ENCODE results near the gene PTCHD4.

Gene PTCHD4

DNA sequence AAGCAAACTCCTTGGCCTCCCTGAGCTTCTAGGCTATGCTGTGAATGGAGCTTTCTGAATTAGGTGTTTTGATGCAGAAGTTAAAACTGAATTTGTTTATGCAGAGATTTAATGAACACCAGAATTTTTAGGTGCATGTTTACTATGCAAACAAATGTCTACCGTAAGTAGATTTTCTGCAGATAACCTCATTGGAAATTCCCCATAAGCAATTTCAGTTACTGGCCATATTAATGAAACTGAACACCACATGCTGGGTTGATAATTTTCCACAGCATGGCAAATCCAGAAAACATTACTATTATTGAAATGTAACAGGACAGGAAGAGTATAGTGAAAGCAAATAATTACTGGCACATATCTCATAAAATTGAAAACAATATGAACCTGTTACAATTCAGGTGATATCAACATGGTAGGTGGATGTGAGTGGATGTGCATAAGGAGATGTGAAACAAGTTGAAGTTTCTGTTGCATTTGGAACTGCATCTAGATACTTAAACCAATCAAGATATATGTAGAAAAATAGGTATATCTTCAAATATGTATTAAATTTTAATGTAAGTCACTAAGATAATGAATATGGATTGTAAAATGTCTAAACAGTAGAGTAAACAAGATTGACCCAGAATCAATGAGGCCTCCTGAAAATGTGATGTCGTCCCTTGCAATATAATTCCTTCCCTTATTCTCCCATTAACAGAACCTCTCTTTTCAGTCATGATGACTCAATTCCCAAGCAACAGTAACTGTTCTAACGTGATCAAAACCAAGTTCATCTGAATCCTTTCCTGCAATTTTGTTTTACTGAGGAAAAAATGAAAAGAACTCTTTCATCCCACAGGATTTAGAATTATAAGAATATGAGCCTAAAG, 11.0 kb downstream of the PTCHD4 start:
- DNase-seq (ENCODE audit: low spot score) = no peak

DNA sequence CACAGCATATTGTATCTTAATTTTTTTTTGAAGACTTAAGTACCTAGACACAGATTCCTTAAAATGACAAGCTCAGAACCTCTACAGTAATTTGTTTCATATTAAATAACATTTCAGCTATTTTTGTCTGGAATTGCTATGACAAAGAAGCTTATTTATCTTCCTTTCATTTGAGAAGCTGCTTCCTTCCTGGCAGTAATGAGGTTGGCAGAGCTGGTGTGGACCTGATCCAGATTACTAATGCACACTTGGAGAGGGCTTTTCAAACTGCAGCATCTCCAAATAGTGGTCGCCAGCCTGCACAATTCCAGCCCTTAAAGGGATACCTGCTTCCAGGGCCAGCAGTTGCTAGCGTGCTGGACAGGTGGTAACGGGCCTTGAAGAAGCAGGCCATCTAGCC, 12.1 kb downstream of the PTCHD4 start:
- no peak for DNase-seq (ENCODE audit: low spot score)

DNA sequence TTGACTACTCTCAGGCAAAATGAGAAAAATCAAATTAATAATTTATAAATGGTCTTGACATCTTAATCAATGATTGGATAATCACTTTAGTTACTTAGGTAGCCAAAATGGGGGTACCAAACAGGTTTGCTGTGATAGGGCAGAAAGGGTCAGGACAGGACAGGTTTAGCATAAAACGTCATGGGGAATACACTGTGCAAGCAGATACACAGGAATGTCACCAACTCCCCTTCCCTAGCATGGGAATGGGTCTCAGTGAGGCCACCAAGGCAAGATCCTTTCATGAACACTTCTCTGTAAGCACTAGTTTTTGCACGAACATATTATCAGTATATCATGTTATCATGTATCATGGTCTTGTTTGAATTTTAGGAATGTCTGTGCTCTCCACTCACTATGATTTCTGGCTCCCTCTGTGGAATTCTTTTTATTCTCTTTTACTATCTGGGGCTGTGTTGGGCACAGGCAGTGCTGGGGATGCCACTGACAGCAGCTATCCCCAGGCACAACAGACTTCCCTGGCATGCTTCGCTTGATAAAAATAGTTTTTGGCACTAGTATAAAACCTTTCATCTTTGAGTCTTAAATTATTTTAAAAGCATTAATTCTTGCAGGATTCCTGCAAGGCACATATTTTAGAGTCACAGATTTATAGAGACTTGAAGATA, 18.3 kb downstream of the PTCHD4 start:
- no peak for DNase-seq (ENCODE audit: low spot score)

DNA sequence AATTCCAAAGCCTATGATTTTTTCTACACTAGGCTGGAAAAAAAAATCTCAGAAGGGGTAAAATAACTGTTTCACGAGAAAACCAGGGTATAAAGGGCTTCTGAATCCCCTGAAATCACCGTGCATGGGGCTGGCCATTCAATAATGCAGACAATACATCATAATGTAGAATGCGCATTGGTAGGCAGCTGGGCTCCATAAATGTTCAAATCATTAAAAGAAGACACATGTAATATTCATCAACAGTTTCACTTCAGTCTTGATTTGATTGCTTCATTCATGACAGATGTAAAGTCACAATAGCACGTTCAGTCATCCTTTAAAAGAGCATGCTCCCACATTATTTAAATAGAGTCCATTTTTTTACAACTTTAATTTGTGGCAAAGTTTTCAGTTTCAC, 20.5 kb downstream of the PTCHD4 start:
- DNase-seq (ENCODE audit: low spot score) = no peak

DNA sequence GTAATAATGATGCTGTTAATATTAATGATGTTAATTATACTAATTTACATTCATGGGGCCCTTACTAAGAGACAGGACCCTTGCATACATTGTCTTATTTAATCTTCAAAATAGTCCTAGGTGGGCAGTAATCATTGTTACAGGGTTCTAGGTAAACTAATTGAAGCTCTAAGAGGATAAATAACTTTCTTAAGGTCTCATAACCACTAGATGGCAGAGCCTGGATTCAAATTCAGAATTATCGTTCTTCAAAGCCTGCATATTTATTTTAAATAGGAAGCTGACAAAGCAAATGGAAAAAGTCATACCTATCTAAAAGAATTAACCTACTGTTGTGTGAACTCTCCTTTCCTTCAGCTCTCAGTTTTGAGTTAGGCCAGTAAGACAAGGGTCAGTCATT, 23.5 kb downstream of the PTCHD4 start:
- DNase-seq (ENCODE audit: low spot score) = no peak

DNA sequence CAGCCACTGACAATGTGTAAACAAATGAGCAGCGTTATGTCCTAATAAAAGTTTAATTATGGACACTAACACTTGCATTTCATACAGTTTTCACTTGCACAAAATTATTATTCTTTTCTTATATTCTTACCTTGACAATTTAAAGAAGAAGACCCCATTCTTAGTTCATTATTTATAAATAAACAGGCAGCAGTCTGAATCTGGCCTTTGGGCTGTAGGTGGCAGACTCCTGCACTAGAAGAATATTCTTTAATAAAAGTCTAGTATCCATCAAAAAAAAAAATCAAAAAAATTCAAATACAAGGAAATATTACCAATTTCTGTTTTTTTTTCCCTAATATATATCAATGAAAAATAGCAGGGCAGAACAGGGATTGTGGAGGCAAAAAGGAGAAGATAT, 24.8 kb downstream of the PTCHD4 start:
- no peak for DNase-seq (ENCODE audit: low spot score)

DNA sequence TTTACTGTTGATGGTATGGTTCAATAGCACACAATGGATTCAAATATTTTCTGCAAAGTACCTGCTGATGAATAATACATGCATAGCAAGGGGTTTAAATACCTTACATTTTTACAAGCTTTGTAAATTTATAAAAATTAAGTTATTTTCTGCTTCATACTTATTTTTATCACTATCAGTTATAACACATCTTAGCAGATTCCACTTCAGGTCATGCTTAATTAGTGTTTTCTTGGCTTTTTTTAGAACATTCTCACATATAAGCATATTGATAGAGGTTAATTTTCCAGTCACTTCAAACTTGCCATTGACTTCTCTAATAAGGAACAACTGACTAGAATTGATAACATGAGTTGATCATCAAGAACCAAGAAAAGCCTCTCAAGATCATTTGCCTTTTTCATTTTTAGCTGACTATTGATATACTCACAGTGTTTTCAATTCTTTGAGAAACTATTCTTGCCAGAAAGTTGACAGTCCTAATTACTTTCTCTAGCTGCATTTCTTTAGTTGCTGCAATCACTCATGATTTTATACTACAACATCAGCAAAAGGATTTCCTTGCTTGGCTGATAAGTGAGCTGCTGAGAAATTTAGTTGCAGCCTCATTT, 25.8 kb downstream of the PTCHD4 start:
- no peak for DNase-seq (ENCODE audit: low spot score)

DNA sequence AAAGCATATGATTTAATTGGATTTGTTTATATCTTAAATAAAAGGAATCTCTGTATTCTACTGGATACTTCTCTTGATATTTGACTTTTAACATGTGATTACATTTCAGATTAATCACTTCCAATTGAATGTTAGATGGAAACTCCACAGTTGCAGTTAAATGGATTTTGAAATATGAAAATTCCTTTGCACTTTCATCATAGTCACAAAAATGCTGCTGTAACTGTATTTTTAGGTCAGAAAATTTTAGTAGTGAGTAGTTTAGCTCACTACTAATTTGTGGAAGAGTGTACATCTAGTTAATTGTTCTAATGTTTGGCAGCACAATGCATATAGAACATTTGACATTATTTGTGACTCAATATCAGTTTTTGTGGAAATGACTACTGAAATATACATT, 26.8 kb downstream of the PTCHD4 start:
- DNase-seq (ENCODE audit: low spot score) = no peak

DNA sequence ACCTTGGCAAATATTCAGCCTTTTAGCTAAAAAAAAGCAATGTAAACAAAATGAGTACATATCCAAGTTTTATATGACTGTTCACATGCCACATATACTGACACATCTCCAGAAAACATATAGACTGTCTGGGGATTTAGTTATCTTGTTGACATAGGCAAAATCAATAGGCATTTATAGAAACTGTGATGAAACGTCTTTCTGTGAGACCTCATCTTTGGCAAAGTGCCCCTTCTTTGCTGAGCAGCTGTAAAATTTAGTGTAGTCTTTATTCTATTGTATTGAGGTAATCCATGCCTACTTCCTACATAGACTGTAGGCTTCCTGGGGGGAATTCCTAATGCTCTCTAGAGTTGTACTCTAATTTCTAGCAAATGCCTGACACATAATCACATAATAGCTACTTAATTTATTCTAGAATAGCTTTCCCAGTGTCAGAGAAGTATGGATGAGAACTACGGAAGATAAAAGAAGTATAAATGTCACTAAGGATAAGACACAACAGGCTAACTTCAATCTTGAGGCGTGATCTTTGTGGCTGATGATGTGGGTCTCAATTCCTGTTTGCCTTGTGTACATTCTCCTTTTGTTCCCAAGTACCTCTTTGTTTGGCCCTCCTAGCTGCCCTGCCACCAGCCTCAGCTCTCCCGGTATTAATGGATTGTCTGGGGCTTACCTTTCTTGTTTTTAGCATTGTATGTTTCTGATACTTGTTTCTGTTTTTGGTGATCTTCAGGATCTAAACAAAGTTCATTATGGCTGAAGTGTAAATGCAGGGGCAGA, 30.6 kb downstream of the PTCHD4 start:
- no peak for DNase-seq (ENCODE audit: low spot score)

DNA sequence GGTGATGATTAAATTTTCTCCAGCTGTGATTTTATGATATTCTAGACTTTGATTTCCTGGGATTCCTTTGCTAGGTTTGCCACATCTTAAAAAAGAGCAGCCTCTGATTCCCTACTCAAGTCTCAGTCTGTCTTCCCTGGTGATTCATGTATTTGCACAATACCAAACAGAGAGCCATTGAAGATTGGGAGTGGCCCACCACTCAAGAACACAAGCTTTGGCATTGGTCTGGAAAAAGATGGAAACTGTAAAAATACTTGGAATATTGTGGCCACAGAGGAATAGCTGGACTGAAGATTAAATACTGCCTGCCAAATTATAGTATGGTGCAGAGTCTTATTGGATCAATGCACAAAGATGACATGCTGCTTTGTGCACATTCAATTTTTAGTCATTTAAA, 32.9 kb downstream of the PTCHD4 start:
- no peak for DNase-seq (ENCODE audit: low spot score)

DNA sequence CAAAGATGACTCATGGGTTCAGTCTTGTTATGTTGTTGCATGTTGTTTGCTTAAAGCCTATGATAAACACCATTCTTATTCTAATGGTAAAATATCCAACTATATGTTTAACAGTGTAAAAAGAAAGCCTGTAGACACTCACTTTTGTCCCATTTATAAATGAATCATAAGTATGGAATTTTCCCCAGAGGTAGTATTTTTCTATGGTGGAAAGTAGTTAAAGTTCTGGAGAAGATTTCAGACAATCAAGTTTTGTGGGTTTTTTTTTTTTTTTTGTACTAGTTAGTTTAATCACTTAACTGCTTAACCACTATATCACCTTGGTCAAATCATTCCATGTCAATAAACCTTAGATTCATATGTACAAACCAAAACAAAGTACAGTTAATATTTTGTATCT, 35.8 kb downstream of the PTCHD4 start:
- DNase-seq (ENCODE audit: low spot score) = no peak

DNA sequence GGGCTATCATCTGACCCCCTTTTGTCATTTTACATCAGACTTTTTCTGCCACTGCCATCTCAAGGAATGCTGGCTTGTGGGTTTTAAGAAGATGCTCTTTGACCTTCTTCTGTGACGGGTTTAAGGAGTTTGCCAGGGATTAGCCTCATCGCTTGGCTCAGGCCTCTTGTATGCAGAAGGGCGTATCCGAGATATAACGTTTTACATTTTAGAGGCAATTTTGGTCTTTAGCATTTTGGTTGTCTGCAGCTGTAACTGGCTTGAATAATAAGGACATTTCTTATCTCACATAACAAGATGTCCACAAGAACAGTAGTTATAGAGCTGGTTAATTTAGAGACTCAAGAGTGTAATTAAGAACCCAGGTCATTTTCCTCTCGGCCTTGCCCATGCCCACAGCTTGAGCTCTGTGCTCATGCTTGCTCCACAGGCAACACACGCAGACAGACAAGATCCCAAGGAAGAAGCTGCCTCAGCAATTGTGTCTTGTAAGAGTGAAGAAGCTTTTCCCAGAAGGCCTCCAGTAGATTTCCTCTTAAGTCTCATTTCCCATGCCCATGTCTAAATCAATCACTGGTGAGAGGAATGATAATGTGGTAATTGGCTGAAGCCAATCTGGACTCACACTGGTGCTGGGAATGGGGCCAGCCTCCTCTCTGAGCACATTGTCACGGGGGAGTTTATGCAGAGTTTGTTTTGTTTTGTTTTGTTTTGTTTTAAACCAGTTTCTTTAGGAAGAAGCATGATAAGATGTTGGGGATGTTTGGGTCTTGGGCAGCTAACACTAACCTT, 36.8 kb downstream of the PTCHD4 start:
- DNase-seq (ENCODE audit: low spot score) = no peak

DNA sequence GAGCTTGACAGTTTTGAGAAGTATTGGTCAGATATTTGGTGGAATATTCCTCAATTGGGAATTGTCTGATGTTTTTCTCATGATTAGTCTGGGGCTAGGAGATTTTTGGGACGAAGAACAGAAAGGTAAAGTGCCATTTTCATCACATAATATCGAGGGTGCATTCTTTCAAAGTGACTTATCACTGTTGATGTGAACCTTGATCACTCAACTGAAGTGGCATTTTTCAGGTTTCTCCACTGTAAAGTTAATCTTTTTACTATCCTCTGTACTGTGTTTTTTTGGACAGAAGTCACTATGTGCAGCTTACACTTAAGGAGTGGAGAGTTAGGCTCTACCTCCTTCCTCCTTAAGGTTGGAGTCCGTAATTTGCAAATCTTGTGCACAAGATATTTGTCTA, 39.2 kb downstream of the PTCHD4 start:
- no peak for DNase-seq (ENCODE audit: low spot score)

DNA sequence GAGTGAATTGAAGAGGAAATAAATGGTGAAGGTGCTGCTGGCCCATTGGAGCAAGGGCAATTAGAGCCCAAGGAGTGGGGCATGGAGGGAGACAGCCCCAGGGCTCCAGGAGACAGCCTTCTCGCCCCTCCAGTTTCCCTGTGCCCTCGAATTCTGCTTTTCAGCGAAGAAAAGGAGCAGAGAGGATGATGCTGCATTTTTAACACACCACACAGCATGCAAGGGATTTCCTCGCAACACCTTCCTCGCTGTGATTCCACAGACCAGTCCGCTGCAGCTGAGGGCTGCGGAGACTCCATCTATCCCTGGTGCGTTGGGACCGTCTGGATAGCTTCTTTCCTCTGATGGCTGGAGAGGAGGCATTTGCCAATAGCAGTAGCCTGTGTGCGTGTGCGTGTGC, 41.7 kb downstream of the PTCHD4 start:
- no peak for DNase-seq (ENCODE audit: low spot score)

DNA sequence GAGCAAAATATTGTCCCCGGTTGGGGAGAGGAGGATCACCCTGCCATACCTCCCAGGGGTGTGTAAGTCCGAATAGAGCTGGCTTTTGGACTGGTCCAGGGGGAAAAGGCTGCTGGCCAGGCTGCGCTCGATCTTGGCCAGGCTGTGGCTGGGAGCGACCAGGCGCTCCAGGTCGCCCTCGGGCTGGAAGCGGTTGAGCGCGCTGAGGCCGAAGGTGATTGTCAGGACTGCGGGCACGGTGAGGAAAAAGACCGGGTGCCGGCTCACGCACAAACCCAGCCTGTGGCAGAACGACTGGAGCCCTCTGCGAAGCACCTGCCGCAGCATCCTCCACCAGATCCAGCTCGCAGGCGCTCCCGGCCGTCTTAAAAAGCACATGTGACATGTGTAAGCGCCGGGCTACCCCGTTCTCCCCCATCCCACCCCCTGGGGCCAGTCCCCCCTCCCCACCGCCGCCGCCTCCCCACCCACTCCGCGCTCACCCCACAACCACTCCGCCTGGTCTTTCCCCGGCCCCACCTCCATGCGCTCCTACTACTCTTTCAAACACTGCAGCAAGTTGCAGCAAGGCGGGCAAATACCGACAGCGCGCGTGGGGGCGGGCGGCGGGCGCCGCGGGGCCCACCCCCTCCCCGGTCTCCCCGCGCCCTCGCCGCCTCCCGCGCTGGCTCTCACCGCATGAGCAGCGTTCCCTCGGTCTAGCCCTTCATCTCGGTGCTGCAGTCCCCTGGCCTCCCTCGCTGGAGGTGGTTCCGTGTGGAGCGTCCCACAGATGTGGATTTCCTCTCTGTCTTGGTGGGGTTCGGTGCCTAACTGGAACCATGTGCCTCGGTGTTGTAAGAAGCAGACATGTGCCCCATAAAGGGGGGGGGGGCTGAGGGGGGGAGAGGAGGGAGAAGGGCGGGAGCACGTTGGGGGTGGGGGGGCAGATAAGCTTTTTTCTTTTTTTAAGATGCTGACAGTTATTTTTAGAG, 42.4 kb downstream of the PTCHD4 start:
- DNase-seq (ENCODE audit: low spot score) = no peak

DNA sequence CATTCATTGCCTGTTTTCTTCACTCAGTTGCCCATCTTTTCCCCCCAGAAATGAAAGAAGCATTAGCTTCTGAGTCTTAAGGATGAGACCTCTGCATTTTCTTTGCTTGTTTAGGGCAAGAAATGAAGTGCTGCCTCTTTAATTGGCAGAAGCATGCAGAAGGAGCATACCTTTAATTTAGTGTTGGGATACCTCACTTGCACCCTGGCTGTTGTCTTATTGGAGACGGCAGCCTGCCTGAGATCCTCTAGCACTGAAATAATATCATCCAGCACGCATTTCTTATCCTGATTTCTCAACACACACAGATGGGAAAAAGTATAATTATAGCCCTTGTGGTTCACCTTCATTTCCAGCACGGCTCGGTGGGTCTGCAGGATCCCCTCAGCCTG, 43.1 kb downstream of the PTCHD4 start:
- DNase-seq (ENCODE audit: low spot score) = no peak

DNA sequence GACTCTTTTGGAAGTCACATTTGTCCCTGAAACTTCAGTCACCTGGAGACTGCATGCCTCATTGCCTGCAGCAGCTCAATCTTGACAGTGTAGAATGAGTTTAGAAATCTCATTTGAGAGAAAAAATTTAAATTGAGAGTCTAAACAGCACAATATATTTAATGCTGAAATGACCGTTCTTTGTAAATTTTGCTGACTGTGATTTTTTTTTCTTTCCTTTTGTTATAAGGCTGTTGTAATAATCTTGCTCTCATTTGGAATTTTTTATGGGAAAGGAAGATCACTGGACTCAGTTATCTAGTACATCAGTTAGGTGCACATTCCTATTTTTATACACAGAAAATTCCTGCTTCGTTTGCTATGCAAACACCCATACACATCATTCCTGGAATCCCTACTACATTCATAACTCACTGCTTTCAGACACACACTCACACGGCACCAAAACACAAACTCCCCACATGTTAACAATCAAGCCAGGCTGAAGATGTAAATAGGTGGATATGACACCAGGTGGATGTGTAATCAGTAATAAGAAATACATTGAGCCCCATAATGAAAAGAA, 43.8 kb downstream of the PTCHD4 start:
- DNase-seq (ENCODE audit: low spot score) = no peak

DNA sequence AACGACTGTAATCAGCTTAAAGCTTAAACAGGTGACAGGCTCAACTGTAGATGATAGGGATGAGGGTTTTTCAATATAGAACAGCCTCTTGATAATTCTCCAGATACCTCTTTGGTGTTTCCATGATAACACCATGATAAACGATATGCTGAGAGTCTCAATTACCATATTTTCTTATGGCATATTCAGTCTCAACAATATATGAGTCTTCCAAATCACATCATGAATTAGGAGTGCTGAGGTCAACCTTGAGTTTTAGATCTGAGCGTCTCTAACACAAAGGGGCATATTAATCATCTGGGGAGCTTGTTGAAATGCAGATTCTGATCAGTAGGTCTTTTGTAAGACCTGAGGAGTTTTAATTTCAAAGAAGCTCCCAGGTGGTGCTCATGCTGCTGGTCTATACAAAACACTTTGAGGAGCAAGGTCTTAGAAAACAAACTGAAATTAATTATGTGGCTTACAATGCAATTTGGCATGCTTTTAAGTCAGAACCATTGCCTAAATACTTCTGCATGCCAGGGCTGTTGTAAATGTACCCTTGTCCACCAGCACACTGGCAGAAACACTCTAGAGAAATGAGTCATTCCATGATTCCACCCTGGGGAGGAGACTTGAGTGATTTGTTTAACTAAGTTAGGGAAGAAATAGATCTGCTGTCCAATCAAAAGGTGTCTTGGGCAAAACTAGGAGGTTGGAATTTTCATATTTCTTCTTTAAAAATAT, 49.6 kb downstream of the PTCHD4 start:
- DNase-seq (ENCODE audit: low spot score) = no peak

All from HuH-7 (cell line).